ENCODE data around the gene NFIB.

DNA sequence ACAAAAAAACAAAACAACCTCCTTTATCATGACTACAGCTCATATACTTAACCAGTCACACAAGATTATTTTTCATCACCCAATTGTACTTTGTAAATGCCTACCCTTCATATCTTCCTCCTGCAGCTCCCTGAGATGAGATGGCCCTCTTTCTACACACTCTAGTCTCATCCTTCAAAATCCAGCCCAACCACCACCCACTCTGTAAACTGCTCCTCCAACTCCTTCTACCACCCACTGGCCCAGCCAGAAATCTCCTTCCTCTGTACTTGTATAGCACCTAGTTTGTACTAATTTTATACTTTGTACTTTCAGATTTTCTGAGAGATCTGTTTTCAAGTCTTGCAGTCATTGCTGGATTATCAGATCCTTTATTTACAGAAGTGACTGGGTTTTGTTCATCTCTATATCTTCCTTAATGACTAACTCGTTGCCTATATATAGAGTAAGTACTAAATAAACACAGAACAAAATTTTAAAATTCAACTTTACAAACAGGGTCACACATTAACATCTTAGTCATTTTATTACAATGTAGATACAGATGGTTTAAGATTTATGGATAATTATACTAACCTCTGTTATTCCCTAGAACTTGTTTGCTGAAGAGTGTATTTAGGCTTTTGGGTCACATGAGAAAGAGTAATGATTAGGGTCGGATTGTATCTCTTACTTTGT is 155.7 kb downstream of the NFIB start:
- TF ChIP-seq, protein P1, sequence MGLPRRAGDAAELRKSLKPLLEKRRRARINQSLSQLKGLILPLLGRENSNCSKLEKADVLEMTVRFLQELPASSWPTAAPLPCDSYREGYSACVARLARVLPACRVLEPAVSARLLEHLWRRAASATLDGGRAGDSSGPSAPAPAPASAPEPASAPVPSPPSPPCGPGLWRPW (IDR thresholded peaks at IDR 0.05): no peak
- TF ChIP-seq CHD2 (IDR thresholded peaks at IDR 0.05; ENCODE audit: low read length, partially characterized antibody) (no peak), POLR2A (IDR thresholded peaks at IDR 0.05; ENCODE audit: low read length) (no peak)
- TF ChIP-seq, protein P2, sequence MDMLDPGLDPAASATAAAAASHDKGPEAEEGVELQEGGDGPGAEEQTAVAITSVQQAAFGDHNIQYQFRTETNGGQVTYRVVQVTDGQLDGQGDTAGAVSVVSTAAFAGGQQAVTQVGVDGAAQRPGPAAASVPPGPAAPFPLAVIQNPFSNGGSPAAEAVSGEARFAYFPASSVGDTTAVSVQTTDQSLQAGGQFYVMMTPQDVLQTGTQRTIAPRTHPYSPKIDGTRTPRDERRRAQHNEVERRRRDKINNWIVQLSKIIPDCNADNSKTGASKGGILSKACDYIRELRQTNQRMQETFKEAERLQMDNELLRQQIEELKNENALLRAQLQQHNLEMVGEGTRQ (IDR thresholded peaks at IDR 0.05): no peak
- TF ChIP-seq, protein P3, sequence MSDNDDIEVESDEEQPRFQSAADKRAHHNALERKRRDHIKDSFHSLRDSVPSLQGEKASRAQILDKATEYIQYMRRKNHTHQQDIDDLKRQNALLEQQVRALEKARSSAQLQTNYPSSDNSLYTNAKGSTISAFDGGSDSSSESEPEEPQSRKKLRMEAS (IDR thresholded peaks at IDR 0.05): no peak

All from A549 (cell line).